ENCODE data around the gene FOXP1. TPM values are rescaled to one million over a fixed set of nuclear protein-coding genes. Genes with fewer than 3 reads are reported as not detected.

The FOXP1 gene
- total RNA-seq, 1 experiment from 2014 or later, result 58.4 TPM

- Histone ChIP-seq H3K27me3 (replicated peaks; ENCODE audit: insufficient read depth, low read depth, low read length, poor library complexity) (no peaks in the 10 kb centered on the region), H3K4me1 (ENCODE audit: insufficient read depth, low read length, poor library complexity, severe bottlenecking) (no peaks in the 10 kb centered on the region), H3K4me3 (ENCODE audit: low read depth, low read length, poor library complexity, severe bottlenecking) (no peak overlapping the region), H3K27ac (ENCODE audit: low read depth, low read length, poor library complexity, severe bottlenecking) (no peak overlapping the region), H3K36me3 (ENCODE audit: insufficient read depth, low read length, poor library complexity, severe bottlenecking) (no peaks in the 10 kb centered on the region), H3K9me3 (ENCODE audit: low read depth, low read length, poor library complexity, severe bottlenecking) (no peaks in the 10 kb centered on the region)
- DNase-seq (ENCODE audit: low spot score), result no peak
- ChIA-PET POLR2A (ENCODE audit: low non-redundant PET) (no interaction called here), CTCF (no interaction called here)
- no TSS peak for BruUV-seq (replicated peaks)
- TF ChIP-seq CTCF (conservative IDR thresholded peaks at IDR 0.05; ENCODE audit: low read depth, low read length) (no peak), EZH2 (IDR thresholded peaks at IDR 0.05; ENCODE audit: borderline replicate concordance, low read depth, low read length, poor library complexity, severe bottlenecking) (no peak)
- intact Hi-C loops (cut with micrococcal nuclease; ENCODE audit: unreplicated experiment), result no loop called here
These were observed 271.1 kb downstream of the FOXP1 start for GRCh38 chr3:71312461-71312860.

GRCh38 chr3:71311661-71312046 is 271.9 kb downstream of the FOXP1 start:
- POLR2A ChIA-PET (ENCODE audit: low non-redundant PET), result no interaction called here
- CTCF ChIA-PET, result no interaction called here

GRCh38 chr3:71310980-71311660 is 272.4 kb downstream of the FOXP1 start:
- CTCF ChIA-PET, result no interaction called here
- Histone ChIP-seq H3K27me3 (replicated peaks; ENCODE audit: insufficient read depth, low read depth, low read length, poor library complexity) (no peaks in the 10 kb centered on the region), H3K4me3 (ENCODE audit: low read depth, low read length, poor library complexity, severe bottlenecking) (no peak overlapping the region), H3K27ac (ENCODE audit: low read depth, low read length, poor library complexity, severe bottlenecking) (no peak overlapping the region), H3K4me1 (ENCODE audit: insufficient read depth, low read length, poor library complexity, severe bottlenecking) (peaks cover 7% of the 10 kb centered on the region), H3K36me3 (ENCODE audit: insufficient read depth, low read length, poor library complexity, severe bottlenecking) (no peaks in the 10 kb centered on the region), H3K9me3 (ENCODE audit: low read depth, low read length, poor library complexity, severe bottlenecking) (no peaks in the 10 kb centered on the region)
- intact Hi-C loops (cut with micrococcal nuclease; ENCODE audit: unreplicated experiment), result no loop called here
- BruUV-seq (replicated peaks), result no TSS peak
- no peak for TF ChIP-seq CTCF (conservative IDR thresholded peaks at IDR 0.05; ENCODE audit: low read depth, low read length)
- TF ChIP-seq EZH2 (IDR thresholded peaks at IDR 0.05; ENCODE audit: borderline replicate concordance, low read depth, low read length, poor library complexity, severe bottlenecking), result no peak
- no peak for DNase-seq (ENCODE audit: low spot score)
- POLR2A ChIA-PET (ENCODE audit: low non-redundant PET), result no interaction called here

More at GRCh38 chr3:71311661-71312046, 271.9 kb downstream of the FOXP1 start:
- intact Hi-C loops (cut with micrococcal nuclease; ENCODE audit: unreplicated experiment), result no loop called here
- Histone ChIP-seq H3K4me1 (ENCODE audit: insufficient read depth, low read length, poor library complexity, severe bottlenecking) (peaks cover 2% of the 10 kb centered on the region), H3K9me3 (ENCODE audit: low read depth, low read length, poor library complexity, severe bottlenecking) (no peaks in the 10 kb centered on the region), H3K4me3 (ENCODE audit: low read depth, low read length, poor library complexity, severe bottlenecking) (no peak overlapping the region), H3K36me3 (ENCODE audit: insufficient read depth, low read length, poor library complexity, severe bottlenecking) (no peaks in the 10 kb centered on the region), H3K27me3 (replicated peaks; ENCODE audit: insufficient read depth, low read depth, low read length, poor library complexity) (no peaks in the 10 kb centered on the region), H3K27ac (ENCODE audit: low read depth, low read length, poor library complexity, severe bottlenecking) (no peak overlapping the region)
- no TSS peak for BruUV-seq (replicated peaks)
- TF ChIP-seq EZH2 (IDR thresholded peaks at IDR 0.05; ENCODE audit: borderline replicate concordance, low read depth, low read length, poor library complexity, severe bottlenecking) (no peak), CTCF (conservative IDR thresholded peaks at IDR 0.05; ENCODE audit: low read depth, low read length) (no peak)
- DNase-seq (ENCODE audit: low spot score), result no peak
